HFFc6 (cell line): ENCODE data around the gene PLD5. TPM values are rescaled to one million over a fixed set of nuclear protein-coding genes. Genes with fewer than 3 reads are reported as not detected.

ENCODE experiments used
- DNase-seq: peaks from one replicate; pipeline ENCODE4 v3.0.0-alpha.2; 2018
- H3K27ac Mint-ChIP-seq: 2 replicates; pipeline ENCODE4 v1.8.0; 2020; ENCODE audit warnings: mild to moderate bottlenecking, mixed read lengths
- H3K27me3 Mint-ChIP-seq: 2 replicates; pipeline ENCODE4 v1.8.0; 2021; ENCODE audit warnings: mild to moderate bottlenecking, moderate library complexity, mixed read lengths; ENCODE audit not compliant: insufficient read depth
- H3K36me3 Mint-ChIP-seq: 2 replicates; pipeline ENCODE4 v1.8.0; 2021; ENCODE audit warnings: low read depth, mixed read lengths
- H3K4me1 Mint-ChIP-seq: 2 replicates; pipeline ENCODE4 v1.8.0; 2020; ENCODE audit warnings: low read depth, mixed read lengths
- H3K4me3 Mint-ChIP-seq: 2 replicates; pipeline ENCODE4 v1.8.0; 2020; ENCODE audit warnings: mild to moderate bottlenecking, moderate library complexity, mixed read lengths
- H3K9me3 Mint-ChIP-seq: 2 replicates; pipeline ENCODE4 v1.8.0; 2020; ENCODE audit warnings: mild to moderate bottlenecking, mixed read lengths
- total RNA-seq, 6 experiments: library from RNA; stranded (reverse); fragmentation: NEBNext Ultra II Directional; extraction: Animal tissue kit (Norgen Biotek cat#: 25700); gene quantifications; 2 replicates in 1 of 6; 3 replicates in 5 of 6; pipeline ENCODE4 v1.2.3, GENCODE V29; 2021
- TF ChIP-seq, protein P1 (sequence below): fragments of 200-600 bp; sonication (generic); IDR thresholded peaks from 2 replicates; pipeline ENCODE4 v1.5.0; 2021; ENCODE audit warnings: antibody characterized with exemption, mild to moderate bottlenecking

The PLD5 gene
- total RNA-seq, 6 experiments from 2014 or later: not detected

DNA sequence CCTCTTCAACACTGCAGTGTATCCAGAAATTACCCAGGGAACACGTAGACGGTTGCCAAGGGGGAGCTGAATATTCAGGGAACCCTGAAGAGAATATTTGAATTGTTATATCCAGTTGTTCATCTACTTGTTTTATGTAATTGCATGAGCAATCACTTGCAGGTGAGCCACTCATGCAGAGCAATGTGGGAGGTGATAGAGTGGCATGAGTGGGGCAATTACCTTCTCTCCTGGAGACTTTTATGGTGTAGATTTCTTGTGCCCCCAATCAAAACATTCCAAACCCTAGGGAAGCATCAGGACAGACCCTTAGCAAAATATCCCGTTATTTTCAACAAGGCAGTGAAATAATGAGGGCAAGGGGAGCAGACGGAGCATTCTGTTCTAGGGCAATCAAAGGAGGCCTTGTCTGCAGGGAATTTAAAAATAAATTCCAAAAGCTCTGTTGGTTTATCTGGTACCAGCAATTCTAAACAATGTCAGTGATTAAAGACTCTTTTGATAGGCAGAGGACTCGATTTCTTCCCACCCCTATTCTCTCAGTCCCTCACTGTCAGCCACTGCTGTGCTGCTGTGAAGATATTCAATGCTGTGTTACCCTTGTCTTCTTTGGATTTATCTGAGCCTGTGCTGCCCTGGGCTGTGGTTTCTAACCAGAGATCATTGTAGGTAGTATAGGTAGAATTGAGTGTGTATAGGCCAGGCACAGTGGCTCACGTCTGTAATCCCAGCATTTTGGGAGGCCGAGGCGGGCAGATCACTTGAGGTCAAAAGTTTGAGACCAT, 345.4 kb downstream of the PLD5 start:
- no peak overlapping the region for H3K4me3 Mint-ChIP-seq
- DNase-seq: no peak
- H3K36me3 Mint-ChIP-seq: no peaks in the 10 kb centered on the region
- H3K9me3 Mint-ChIP-seq: peaks cover 46% of the 10 kb centered on the region
- H3K4me1 Mint-ChIP-seq: no peaks in the 10 kb centered on the region
- no peak overlapping the region for H3K27ac Mint-ChIP-seq
- H3K27me3 Mint-ChIP-seq: no peaks in the 10 kb centered on the region; the same call in 1 of the 2 replicates
- TF ChIP-seq, protein P1, sequence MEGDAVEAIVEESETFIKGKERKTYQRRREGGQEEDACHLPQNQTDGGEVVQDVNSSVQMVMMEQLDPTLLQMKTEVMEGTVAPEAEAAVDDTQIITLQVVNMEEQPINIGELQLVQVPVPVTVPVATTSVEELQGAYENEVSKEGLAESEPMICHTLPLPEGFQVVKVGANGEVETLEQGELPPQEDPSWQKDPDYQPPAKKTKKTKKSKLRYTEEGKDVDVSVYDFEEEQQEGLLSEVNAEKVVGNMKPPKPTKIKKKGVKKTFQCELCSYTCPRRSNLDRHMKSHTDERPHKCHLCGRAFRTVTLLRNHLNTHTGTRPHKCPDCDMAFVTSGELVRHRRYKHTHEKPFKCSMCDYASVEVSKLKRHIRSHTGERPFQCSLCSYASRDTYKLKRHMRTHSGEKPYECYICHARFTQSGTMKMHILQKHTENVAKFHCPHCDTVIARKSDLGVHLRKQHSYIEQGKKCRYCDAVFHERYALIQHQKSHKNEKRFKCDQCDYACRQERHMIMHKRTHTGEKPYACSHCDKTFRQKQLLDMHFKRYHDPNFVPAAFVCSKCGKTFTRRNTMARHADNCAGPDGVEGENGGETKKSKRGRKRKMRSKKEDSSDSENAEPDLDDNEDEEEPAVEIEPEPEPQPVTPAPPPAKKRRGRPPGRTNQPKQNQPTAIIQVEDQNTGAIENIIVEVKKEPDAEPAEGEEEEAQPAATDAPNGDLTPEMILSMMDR: no peak

DNA sequence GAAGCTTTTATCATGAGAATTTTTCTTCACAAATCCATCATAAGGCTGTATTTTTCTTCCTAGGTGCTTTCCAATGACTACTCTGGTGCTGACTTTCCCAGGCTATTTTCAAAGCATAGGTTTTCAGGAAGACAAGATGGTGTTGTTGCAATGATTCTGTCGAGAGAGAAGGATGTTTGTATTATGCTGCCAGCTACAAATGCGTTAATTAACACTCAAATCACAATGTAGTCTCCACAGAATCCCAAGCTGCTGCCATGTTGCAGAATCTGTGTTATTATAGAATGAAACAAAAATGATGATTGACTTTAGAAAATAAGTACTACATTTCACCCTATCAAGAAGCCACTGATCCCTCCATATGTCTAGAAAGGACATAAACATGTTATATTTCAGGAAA, 346.1 kb downstream of the PLD5 start:
- H3K4me3 Mint-ChIP-seq: no peak overlapping the region
- TF ChIP-seq, protein P1: no peak

DNA sequence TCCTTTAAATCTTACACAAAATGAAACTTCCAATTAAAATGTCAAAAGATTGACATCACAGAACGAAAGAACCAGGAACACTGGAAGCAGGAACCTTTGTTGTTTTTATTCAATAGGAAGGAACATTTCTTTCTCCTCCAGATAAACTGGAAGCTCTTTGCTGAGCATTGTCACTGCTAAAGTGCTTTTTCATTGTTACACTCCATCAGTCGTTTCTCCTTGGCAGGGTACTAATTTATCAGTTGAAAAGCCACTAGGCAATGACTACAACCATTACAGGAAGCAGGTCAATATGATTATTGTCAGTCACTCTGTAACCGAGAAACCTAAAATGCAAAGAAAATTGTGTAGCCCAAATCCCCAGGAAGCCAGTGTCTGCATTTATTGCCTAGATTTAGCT, 362.4 kb downstream of the PLD5 start:
- TF ChIP-seq, protein P1: no peak
- peaks cover 4% of the 10 kb centered on the region; the same call in 1 of the 2 replicates for H3K36me3 Mint-ChIP-seq
- H3K9me3 Mint-ChIP-seq: peaks cover 34% of the 10 kb centered on the region
- H3K4me3 Mint-ChIP-seq: no peak overlapping the region
- DNase-seq: no peak
- no peaks in the 10 kb centered on the region for H3K4me1 Mint-ChIP-seq
- no peak overlapping the region for H3K27ac Mint-ChIP-seq
- H3K27me3 Mint-ChIP-seq: no peaks in the 10 kb centered on the region

More for the DNA sequence above, 346.1 kb downstream of the PLD5 start:
- H3K27ac Mint-ChIP-seq: no peak overlapping the region
- H3K36me3 Mint-ChIP-seq: no peaks in the 10 kb centered on the region
- H3K27me3 Mint-ChIP-seq: no peaks in the 10 kb centered on the region; the same call in 1 of the 2 replicates
- peaks cover 45% of the 10 kb centered on the region for H3K9me3 Mint-ChIP-seq
- H3K4me1 Mint-ChIP-seq: no peaks in the 10 kb centered on the region
- no peak for DNase-seq

DNA sequence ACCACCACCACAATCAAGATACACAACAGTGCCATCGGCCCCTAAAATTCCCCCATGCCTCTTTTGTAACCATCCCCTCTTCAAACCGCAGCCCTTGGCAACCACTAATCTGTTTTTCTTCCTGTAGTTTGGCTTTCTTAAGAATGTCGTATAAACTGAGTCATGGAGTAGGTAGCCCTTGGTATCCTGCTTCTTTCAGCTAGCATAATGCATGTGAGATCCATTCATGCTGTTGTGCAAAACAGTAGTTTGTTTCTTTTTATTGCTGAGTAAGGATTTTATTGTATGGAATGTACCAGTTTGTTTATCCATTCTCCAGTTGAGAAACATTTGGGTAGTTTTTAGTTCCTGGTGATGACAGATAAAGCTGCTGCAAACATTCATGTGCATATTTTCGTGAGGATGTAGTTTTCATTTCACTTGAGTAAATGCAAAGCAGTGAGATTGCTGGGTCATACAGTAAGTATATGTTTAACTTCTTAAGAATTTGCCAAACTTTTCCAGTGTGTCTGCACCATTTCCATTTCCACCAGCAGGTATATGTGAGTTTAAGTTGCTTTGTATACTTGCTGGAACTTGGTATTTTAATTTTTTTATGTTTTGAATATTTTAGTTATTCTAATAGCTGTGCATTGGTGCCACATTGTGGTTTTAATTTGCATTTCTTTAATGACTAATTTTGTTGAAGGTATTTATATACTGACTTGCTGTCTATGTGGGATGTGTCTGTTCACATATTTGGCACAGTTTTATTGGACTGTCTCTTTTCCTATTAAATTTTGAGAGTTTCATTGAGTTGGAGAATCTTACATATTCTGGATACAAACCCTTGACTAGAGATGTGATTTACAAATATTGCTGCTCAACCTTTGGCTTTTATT, 377.2 kb downstream of the PLD5 start:
- no peak overlapping the region for H3K4me3 Mint-ChIP-seq
- H3K36me3 Mint-ChIP-seq: no peaks in the 10 kb centered on the region; the same call in 1 of the 2 replicates
- DNase-seq: no peak
- no peaks in the 10 kb centered on the region for H3K4me1 Mint-ChIP-seq
- H3K27ac Mint-ChIP-seq: no peak overlapping the region
- H3K27me3 Mint-ChIP-seq: no peaks in the 10 kb centered on the region
- peaks cover 52% of the 10 kb centered on the region for H3K9me3 Mint-ChIP-seq
- TF ChIP-seq, protein P1: no peak

DNA sequence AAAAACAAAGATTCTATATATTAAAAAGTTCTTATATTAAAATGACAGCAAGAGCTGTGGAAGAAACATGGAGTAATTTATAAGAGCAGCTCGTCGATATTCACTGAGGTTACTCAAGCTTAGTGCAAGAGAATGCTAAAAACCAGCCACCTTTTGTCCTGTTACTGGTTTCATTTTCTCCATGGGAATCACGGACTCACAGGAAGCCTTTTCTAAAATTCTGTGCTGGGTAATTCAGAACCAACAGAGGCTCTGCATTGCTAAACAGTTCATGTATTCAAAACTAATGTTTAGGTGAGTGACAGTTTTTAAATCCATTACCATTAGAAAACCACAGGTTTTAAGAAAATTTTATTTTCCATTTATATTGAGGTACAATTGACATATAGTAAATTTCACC, 377.8 kb downstream of the PLD5 start:
- TF ChIP-seq, protein P1: no peak
- DNase-seq: no peak
- Mint-ChIP-seq H3K27ac (no peak overlapping the region), H3K4me3 (no peak overlapping the region), H3K36me3 (no peaks in the 10 kb centered on the region; the same call in 1 of the 2 replicates), H3K9me3 (peaks cover 49% of the 10 kb centered on the region), H3K27me3 (no peaks in the 10 kb centered on the region), H3K4me1 (no peaks in the 10 kb centered on the region)
